Skeletal muscle satellite cell (primary cell): ENCODE data around the gene ECHDC3. TPM values are rescaled to one million over a fixed set of nuclear protein-coding genes. Genes with fewer than 3 reads are reported as not detected.

ENCODE experiments used
- H3K27me3 ChIP-seq: 2 replicates; pipeline ENCODE4 v1.7.0; 2013; ENCODE audit warnings: low read length; ENCODE audit not compliant: control insufficient read depth, insufficient read depth
- H3K36me3 ChIP-seq: 2 replicates; pipeline ENCODE4 v1.7.0; 2013; ENCODE audit warnings: mild to moderate bottlenecking, control low read depth, low read length; ENCODE audit not compliant: insufficient read depth
- H3K4me1 ChIP-seq: 2 replicates; pipeline ENCODE4 v1.7.0; 2013; ENCODE audit warnings: low read length; ENCODE audit not compliant: control insufficient read depth, insufficient read depth
- H3K4me2 ChIP-seq: 2 replicates; pipeline ENCODE4 v1.7.0; 2013; ENCODE audit warnings: mild to moderate bottlenecking, low read length
- H3K4me3 ChIP-seq: 2 replicates; pipeline ENCODE4 v1.7.0; 2013; ENCODE audit warnings: low read length
- H3K9ac ChIP-seq: 2 replicates; pipeline ENCODE4 v1.7.0; 2013; ENCODE audit warnings: mild to moderate bottlenecking, low read depth, low read length, moderate library complexity
- H3K9me3 ChIP-seq: replicated peaks from 2 replicates; pipeline ENCODE4 v1.7.0; 2013; ENCODE audit warnings: mild to moderate bottlenecking, control low read depth, low read length
- total RNA-seq: library from RNA; depleted of rRNA; stranded (reverse); fragments of >200 nt; gene quantifications from 2 replicates; pipeline ENCODE4 v1.2.3, GENCODE V29; 2012; rRNA removed

ECHDC3 gene
- total RNA-seq = 3.0 and 7.6 TPM in 2 replicates

- Histone ChIP-seq H3K4me3 (peak within 1 kb of the TSS; percentile 83), H3K4me2 (peak within 1 kb of the TSS; percentile 92), H3K27me3 (peaks cover 4% of the 10 kb centered on the region), H3K4me1 (peaks cover 11% of the 10 kb centered on the region), H3K36me3 (no peaks in the 10 kb centered on the region), H3K9me3 (no peaks in the 10 kb centered on the region), H3K9ac (peak within 1 kb of the TSS; percentile 87)
Observed at GRCh38 chr10:11742009-11742778, at the start of gene ECHDC3. ECHDC3 (plus strand) TSS chr10:11742382; CDS start chr10:11742577, 195 bp downstream.

- no peaks in the 10 kb centered on the region for H3K36me3 ChIP-seq
Observed at GRCh38 chr10:11693376-11693775, 48.8 kb upstream of the ECHDC3 start.

GRCh38 chr10:11695779-11696178 is 46.4 kb upstream of the ECHDC3 start:
- H3K9ac ChIP-seq = no peak overlapping the region
- no peak overlapping the region for H3K4me2 ChIP-seq
- H3K36me3 ChIP-seq = no peaks in the 10 kb centered on the region
- no peaks in the 10 kb centered on the region for H3K4me1 ChIP-seq
- no peak overlapping the region for H3K4me3 ChIP-seq
- H3K27me3 ChIP-seq = peaks cover 40% of the 10 kb centered on the region
- H3K9me3 ChIP-seq = no peaks in the 10 kb centered on the region

More at GRCh38 chr10:11693376-11693775, 48.8 kb upstream of the ECHDC3 start:
- no peak overlapping the region for H3K4me2 ChIP-seq
- H3K4me1 ChIP-seq = no peaks in the 10 kb centered on the region
- no peaks in the 10 kb centered on the region for H3K9me3 ChIP-seq
- H3K9ac ChIP-seq = no peak overlapping the region
- peaks cover 51% of the 10 kb centered on the region for H3K27me3 ChIP-seq
- H3K4me3 ChIP-seq = no peak overlapping the region

- Histone ChIP-seq H3K27me3 (peaks cover 22% of the 10 kb centered on the region), H3K4me2 (no peak overlapping the region), H3K4me3 (no peak overlapping the region), H3K9me3 (no peaks in the 10 kb centered on the region), H3K9ac (no peak overlapping the region), H3K4me1 (no peaks in the 10 kb centered on the region), H3K36me3 (no peaks in the 10 kb centered on the region)
Observed at GRCh38 chr10:11697718-11698527, 44.3 kb upstream of the ECHDC3 start.

- H3K4me3 ChIP-seq = no peak overlapping the region
- H3K9ac ChIP-seq = no peak overlapping the region
- H3K4me2 ChIP-seq = no peak overlapping the region
- no peaks in the 10 kb centered on the region for H3K36me3 ChIP-seq
- no peaks in the 10 kb centered on the region for H3K4me1 ChIP-seq
- no peaks in the 10 kb centered on the region for H3K9me3 ChIP-seq
- H3K27me3 ChIP-seq = peaks cover 12% of the 10 kb centered on the region
Observed at GRCh38 chr10:11698691-11699549, 43.3 kb upstream of the ECHDC3 start.

- no peak overlapping the region for H3K4me3 ChIP-seq
- H3K9me3 ChIP-seq = no peaks in the 10 kb centered on the region
- peaks cover 17% of the 10 kb centered on the region for H3K27me3 ChIP-seq
- H3K9ac ChIP-seq = no peak overlapping the region
- H3K4me2 ChIP-seq = no peak overlapping the region
- H3K4me1 ChIP-seq = no peaks in the 10 kb centered on the region
- no peaks in the 10 kb centered on the region for H3K36me3 ChIP-seq
Observed at GRCh38 chr10:11699550-11700097, 42.6 kb upstream of the ECHDC3 start.

GRCh38 chr10:11700539-11700938 is 41.6 kb upstream of the ECHDC3 start:
- Histone ChIP-seq H3K9me3 (no peaks in the 10 kb centered on the region), H3K36me3 (no peaks in the 10 kb centered on the region), H3K4me3 (no peak overlapping the region), H3K4me2 (no peak overlapping the region), H3K4me1 (no peaks in the 10 kb centered on the region), H3K9ac (no peak overlapping the region), H3K27me3 (peaks cover 20% of the 10 kb centered on the region)

GRCh38 chr10:11701451-11702095 is 40.6 kb upstream of the ECHDC3 start:
- Histone ChIP-seq H3K4me2 (no peak overlapping the region), H3K9ac (no peak overlapping the region), H3K4me3 (no peak overlapping the region), H3K27me3 (peaks cover 24% of the 10 kb centered on the region), H3K4me1 (no peaks in the 10 kb centered on the region), H3K36me3 (no peaks in the 10 kb centered on the region), H3K9me3 (no peaks in the 10 kb centered on the region)

GRCh38 chr10:11702264-11702663 is 39.9 kb upstream of the ECHDC3 start:
- H3K9me3 ChIP-seq = no peaks in the 10 kb centered on the region
- H3K4me2 ChIP-seq = no peak overlapping the region
- no peaks in the 10 kb centered on the region for H3K4me1 ChIP-seq
- no peak overlapping the region for H3K4me3 ChIP-seq
- H3K36me3 ChIP-seq = no peaks in the 10 kb centered on the region
- H3K27me3 ChIP-seq = peaks cover 28% of the 10 kb centered on the region
- H3K9ac ChIP-seq = no peak overlapping the region

GRCh38 chr10:11704092-11704491 is 38.1 kb upstream of the ECHDC3 start:
- Histone ChIP-seq H3K9me3 (no peaks in the 10 kb centered on the region), H3K4me2 (no peak overlapping the region), H3K4me3 (no peak overlapping the region), H3K4me1 (no peaks in the 10 kb centered on the region), H3K36me3 (no peaks in the 10 kb centered on the region), H3K27me3 (peaks cover 41% of the 10 kb centered on the region), H3K9ac (no peak overlapping the region)
